CD14-positive monocyte (primary cell): Measurements from ENCODE around the gene STARD5. TPM values are rescaled to one million over a fixed set of nuclear protein-coding genes. Genes with fewer than 3 reads are reported as not detected.

Experiments used
- DNase-seq, 3 donors: peaks; one replicate each; pipeline ENCODE4 v3.0.0-alpha.2; 2011 to 2022
- H2AFZ ChIP-seq: 2 replicates; pipeline ENCODE4 v1.6.0; 2012; ENCODE audit warnings: mild to moderate bottlenecking, low read depth, low read length, inconsistent platforms; ENCODE audit not compliant: insufficient read depth, poor library complexity, severe bottlenecking
- H3K27ac ChIP-seq, 2 donors: 1 replicate in 1 of 2; 2 replicates in 1 of 2; pipeline ENCODE4 v1.5.1; 2012 to 2013; ENCODE audit warnings: low read length in 2 of 2, control low read depth in 1 of 2, inconsistent platforms in 1 of 2, low read depth in 1 of 2, mild to moderate bottlenecking in 1 of 2
- H3K27me3 ChIP-seq, 2 donors: one replicate each; pipeline versions ENCODE4 v1.6.0 to v1.6.1; 2011 to 2013; ENCODE audit warnings: low read length in 2 of 2; ENCODE audit not compliant: control insufficient read depth in 2 of 2, insufficient read depth in 2 of 2
- H3K36me3 ChIP-seq, 2 donors: replicated peaks in 1 of 2; 1 replicate in 1 of 2; 2 replicates in 1 of 2; pipeline versions ENCODE4 v1.5.1 to v1.6.1; 2012 to 2013; ENCODE audit warnings: low read length in 2 of 2, control low read depth in 1 of 2, inconsistent platforms in 1 of 2, mild to moderate bottlenecking in 1 of 2; ENCODE audit not compliant: insufficient read depth in 2 of 2, control insufficient read depth in 1 of 2
- H3K4me1 ChIP-seq, 2 donors: 1 replicate in 1 of 2; 2 replicates in 1 of 2; pipeline versions ENCODE4 v1.5.1 to v1.6.1; 2012 to 2013; ENCODE audit warnings: low read length in 2 of 2, control low read depth in 1 of 2, inconsistent platforms in 1 of 2, mild to moderate bottlenecking in 1 of 2, moderate library complexity in 1 of 2; ENCODE audit not compliant: insufficient read depth in 2 of 2, control insufficient read depth in 1 of 2
- H3K4me2 ChIP-seq: replicated peaks from 2 replicates; pipeline ENCODE3; 2012; ENCODE audit warnings: low read length, moderate library complexity, mild to moderate bottlenecking; ENCODE audit not compliant: poor library complexity, severe bottlenecking; ENCODE audit errors: extremely low read depth
- H3K4me3 ChIP-seq, 3 experiments: fragments of 200-600 bp in 1 of 3; sonication (generic) in 1 of 3; replicated peaks in 1 of 3; 1 replicate in 2 of 3; 2 replicates in 1 of 3; pipeline ENCODE4 v1.5.1; 2011 to 2013; ENCODE audit warnings: low read length in 3 of 3, mild to moderate bottlenecking in 3 of 3, control low read depth in 2 of 3, low read depth in 2 of 3, inconsistent platforms in 1 of 3, moderate library complexity in 1 of 3
- H3K79me2 ChIP-seq: 2 replicates; pipeline ENCODE4 v1.6.0; 2012; ENCODE audit warnings: mild to moderate bottlenecking, control low read depth, inconsistent platforms, low read length, moderate library complexity; ENCODE audit not compliant: insufficient read depth
- H3K9ac ChIP-seq: 2 replicates; pipeline ENCODE4 v1.6.0; 2017; ENCODE audit warnings: low read length, mild to moderate bottlenecking; ENCODE audit not compliant: insufficient read depth, poor library complexity, severe bottlenecking
- H3K9me3 ChIP-seq, 2 donors: replicated peaks in 1 of 2; 1 replicate in 1 of 2; 2 replicates in 1 of 2; pipeline versions ENCODE4 v1.5.1 to v1.6.1; 2012 to 2013; ENCODE audit warnings: low read length in 2 of 2, control low read depth in 1 of 2; ENCODE audit not compliant: control insufficient read depth in 1 of 2, insufficient read depth in 1 of 2
- H4K20me1 ChIP-seq: 2 replicates; pipeline ENCODE4 v1.6.0; 2012; ENCODE audit warnings: mild to moderate bottlenecking, low read length, control low read depth, moderate library complexity; ENCODE audit not compliant: insufficient read depth
- H3K27ac Mint-ChIP-seq, 7 donors: one replicate each; pipeline ENCODE4 v1.8.0; 2020; ENCODE audit warnings: mild to moderate bottlenecking in 7 of 7, mixed read lengths in 7 of 7, moderate library complexity in 6 of 7, inconsistent platforms in 2 of 7
- H3K27me3 Mint-ChIP-seq, 3 donors: one replicate each; pipeline ENCODE4 v1.8.0; 2021 to 2022; ENCODE audit warnings: low read depth in 3 of 3, mild to moderate bottlenecking in 3 of 3, mixed read lengths in 3 of 3, moderate library complexity in 3 of 3, inconsistent platforms in 1 of 3
- H3K36me3 Mint-ChIP-seq, 2 donors: one replicate each; pipeline ENCODE4 v1.8.0; 2020; ENCODE audit warnings: mixed read lengths in 2 of 2, inconsistent platforms in 1 of 2, mild to moderate bottlenecking in 1 of 2
- H3K4me1 Mint-ChIP-seq: one replicate; pipeline ENCODE4 v1.8.0; 2020; ENCODE audit warnings: mild to moderate bottlenecking, mixed read lengths
- H3K4me3 Mint-ChIP-seq, 2 donors: one replicate each; pipeline ENCODE4 v1.8.0; 2020; ENCODE audit warnings: mild to moderate bottlenecking in 2 of 2, mixed read lengths in 2 of 2, moderate library complexity in 1 of 2
- H3K9me3 Mint-ChIP-seq, 7 donors: one replicate each; pipeline ENCODE4 v1.8.0; 2020 to 2022; ENCODE audit warnings: mixed read lengths in 7 of 7, mild to moderate bottlenecking in 6 of 7, moderate library complexity in 6 of 7, inconsistent platforms in 2 of 7
- CTCF ChIP-seq: fragments of 200-600 bp; IDR thresholded peaks from one replicate; pipeline ENCODE4 v1.8.0; 2022; ENCODE audit warnings: antibody characterized with exemption, mild to moderate bottlenecking
- WGBS: methylation state at CpG from one replicate; pipeline ENCODE4 v1.1.5; 2013; ENCODE audit warnings: missing lambda C conversion rate; ENCODE audit not compliant: insufficient coverage; 5-methylcytosine and 5-hydroxymethylcytosine counted together
- intact Hi-C, 2 donors: fragments of 100-400 bp; cut with micrococcal nuclease; formaldehyde crosslinking; loops; one replicate each; pipeline versions ENCODE4 v1.15.0 to v1.15.1; 2023
- polyA plus RNA-seq, 3 donors: library from polyadenylated mRNA; depleted of rRNA in 1 of 3; unstranded in 2 of 3; stranded (reverse) in 1 of 3; fragments of 300-500 nt in 2 of 3; fragments of >200 nt in 1 of 3; fragmentation: Illumina TruSeq in 2 of 3; gene quantifications; 1 replicate in 2 of 3; 2 replicates in 1 of 3; pipeline ENCODE4 v1.2.3, GENCODE V29; 2012 to 2021

STARD5 gene
- polyA plus RNA-seq, 3 donors = 1.5 to 15.1 (median 2.5) TPM

- 100% methylated on average over 3 of the region's 4 CpGs for WGBS
- no peak overlapping the region for H3K4me3 Mint-ChIP-seq
- H3K4me1 Mint-ChIP-seq = peaks cover 12% of the 10 kb centered on the region
- H3K27me3 Mint-ChIP-seq = peaks cover 0 to 4% (median 2%) of the 10 kb centered on the region in 3 donors
- no peak for TF ChIP-seq CTCF
- H3K27ac ChIP-seq = no peak overlapping the region
- H3K27me3 ChIP-seq = no peaks in the 10 kb centered on the region
- H3K9me3 ChIP-seq = no peaks in the 10 kb centered on the region
- H3K4me3 ChIP-seq = no peak overlapping the region
- H3K79me2 ChIP-seq = no peaks in the 10 kb centered on the region
- no peak overlapping the region for H3K9ac ChIP-seq
- intact Hi-C loops = loop anchor here (5.0 kb wide), 2 partner anchors 63 to 68 kb away; no protein-coding TSS in a partner anchor
- peaks cover 10 to 16% of the 10 kb centered on the region in 2 donors for H3K4me1 ChIP-seq
- H4K20me1 ChIP-seq = no peaks in the 10 kb centered on the region
- H3K9me3 Mint-ChIP-seq = peaks cover 0 to 3% (median 0%) of the 10 kb centered on the region in 7 donors
- H3K27ac Mint-ChIP-seq = no peak overlapping the region
- no peak for DNase-seq
- H3K4me2 ChIP-seq = no peak overlapping the region
- H2AFZ ChIP-seq = no peak overlapping the region
- no peaks in the 10 kb centered on the region for H3K36me3 Mint-ChIP-seq
- H3K36me3 ChIP-seq = no peaks in the 10 kb centered on the region
These were observed 15.9 kb upstream of the STARD5 start for GRCh38 chr15:81339851-81340250.

GRCh38 chr15:81339321-81339720, 15.4 kb upstream of the STARD5 start:
- Histone ChIP-seq H3K27me3 (no peaks in the 10 kb centered on the region), H3K79me2 (no peaks in the 10 kb centered on the region)
- intact Hi-C loops = loop anchor here (5.0 kb wide), 2 partner anchors 62 to 67 kb away; no protein-coding TSS in a partner anchor

More at GRCh38 chr15:81339321-81339720, 15.4 kb upstream of the STARD5 start:
- peaks cover 0 to 6% (median 2%) of the 10 kb centered on the region in 3 donors for H3K27me3 Mint-ChIP-seq
- no peak overlapping the region for H3K4me3 ChIP-seq
- H3K27ac ChIP-seq = no peak overlapping the region
- H3K27ac Mint-ChIP-seq = no peak overlapping the region
- no peak overlapping the region for H3K4me2 ChIP-seq
- H3K4me1 Mint-ChIP-seq = peaks cover 12% of the 10 kb centered on the region
- H3K4me1 ChIP-seq = peaks cover 10 to 16% of the 10 kb centered on the region in 2 donors
- WGBS = 97% methylated on average over 3 of the region's 5 CpGs
- DNase-seq = no peak
- no peak overlapping the region for H3K4me3 Mint-ChIP-seq
- no peaks in the 10 kb centered on the region for H4K20me1 ChIP-seq
- H3K36me3 ChIP-seq = no peaks in the 10 kb centered on the region
- H3K36me3 Mint-ChIP-seq = no peaks in the 10 kb centered on the region
- H2AFZ ChIP-seq = no peak overlapping the region
- peaks cover 0 to 3% (median 0%) of the 10 kb centered on the region in 7 donors for H3K9me3 Mint-ChIP-seq
- no peak for TF ChIP-seq CTCF
- H3K9ac ChIP-seq = no peak overlapping the region
- no peaks in the 10 kb centered on the region for H3K9me3 ChIP-seq
